Stimulated activated CD4-positive, alpha-beta T cell treated with anti-CD3 and anti-CD28 coated beads, TNF-alpha, amount 100 ng/mL, for 24 hours (primary cell): Measurements from ENCODE around the gene SACS.

Experiments
- DNase-seq, 3 experiments: peaks; one replicate each; pipeline ENCODE4 v3.0.0-alpha.2; 2020; ENCODE audit warnings: low read depth in 3 of 3

Gene SACS

DNA sequence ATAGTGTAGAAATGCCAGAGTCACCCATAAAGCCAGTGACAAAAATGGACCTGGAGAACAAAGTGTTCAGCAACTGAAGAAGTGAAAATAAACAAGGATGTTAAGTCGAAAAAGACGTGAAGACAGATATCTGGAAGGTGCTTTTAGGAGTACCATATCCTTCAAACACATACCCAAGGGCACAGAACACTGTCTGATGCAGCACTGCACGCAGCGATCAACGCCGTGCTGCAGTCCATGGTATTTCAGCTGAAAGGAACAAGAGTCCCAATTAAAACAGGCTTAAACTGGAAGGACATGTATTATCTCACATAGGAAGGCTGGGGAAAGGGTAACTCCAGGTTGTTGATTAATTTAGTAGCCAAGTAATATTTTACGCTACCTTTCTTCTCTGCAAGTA lies 144.5 kb downstream of the SACS start:
- no peak for DNase-seq

DNA sequence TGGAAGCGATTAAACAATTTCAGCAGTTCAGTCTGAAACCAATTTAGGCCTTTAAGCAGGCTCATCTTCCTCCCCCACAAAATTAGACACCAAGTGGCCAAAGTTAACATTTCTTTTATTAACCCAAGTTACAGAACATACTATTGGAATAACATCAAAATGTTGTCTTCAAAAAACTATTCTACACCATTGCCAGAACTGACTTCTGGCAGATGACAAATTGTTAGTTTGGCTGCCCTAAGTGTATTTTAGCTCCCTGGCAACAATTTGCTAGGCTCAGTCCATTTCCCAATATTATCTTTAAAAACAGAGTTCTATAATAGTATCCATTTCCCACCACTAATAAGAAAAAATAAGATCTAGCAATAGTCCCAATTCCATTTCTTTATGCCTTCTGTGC lies 144.9 kb downstream of the SACS start:
- DNase-seq: no peak

DNA sequence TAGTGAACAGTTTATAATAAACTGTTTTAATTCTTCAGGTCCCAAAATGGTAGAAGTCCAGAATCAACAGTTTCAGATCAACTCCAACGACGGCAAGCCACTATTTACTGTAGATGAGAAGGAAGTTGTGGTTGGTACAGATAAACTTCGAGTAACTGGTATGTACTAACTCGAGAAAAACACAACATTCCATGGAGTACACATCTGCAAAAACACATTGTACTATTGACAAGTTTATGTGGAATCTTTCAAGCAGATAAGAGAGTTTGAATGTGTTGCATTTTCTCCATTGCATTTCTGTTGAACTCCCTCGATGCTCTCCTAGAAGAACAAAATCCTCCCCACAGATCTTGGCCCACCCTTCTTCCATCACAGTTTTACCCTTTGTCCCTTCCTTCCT lies 154.2 kb downstream of the SACS start:
- no peak for DNase-seq
